HT-29 (cell line): ENCODE data around the gene MIPOL1. TPM values are rescaled to one million over a fixed set of nuclear protein-coding genes. Genes with fewer than 3 reads are reported as not detected.
"Not testable (repeated sequence)": the region's sequence is repeated elsewhere in the genome, so short reads cannot be mapped to it uniquely, and the experiment has no call there.

Experiments
- DNase-seq: peaks from one replicate; pipeline ENCODE4 v3.0.0-alpha.2; 2015; ENCODE audit warnings: low spot score
- total RNA-seq: library from RNA; depleted of rRNA; stranded (reverse); fragments of >200 nt; shearing (Covaris generic); gene quantifications from 2 replicates; pipeline ENCODE4 v1.2.3, GENCODE V29; 2014

The MIPOL1 gene
- total RNA-seq, 1 experiment from 2014 or later: 0.51 TPM

GRCh38 chr14:37397157-37397940 is 199.6 kb downstream of the MIPOL1 start:
- not testable (repeated sequence) for DNase-seq

GRCh38 chr14:37397941-37398215 is 200.1 kb downstream of the MIPOL1 start:
- no peak for DNase-seq

GRCh38 chr14:37399517-37399916 is 201.8 kb downstream of the MIPOL1 start:
- no peak for DNase-seq

- DNase-seq: no peak
Measured at GRCh38 chr14:37401093-37401492, 203.4 kb downstream of the MIPOL1 start.

GRCh38 chr14:37403626-37404025 is 205.9 kb downstream of the MIPOL1 start:
- no peak for DNase-seq

GRCh38 chr14:37406095-37406494 is 208.4 kb downstream of the MIPOL1 start:
- no peak for DNase-seq

GRCh38 chr14:37411079-37411735 is 213.5 kb downstream of the MIPOL1 start:
- no peak for DNase-seq

GRCh38 chr14:37413050-37413449 is 215.3 kb downstream of the MIPOL1 start:
- no peak for DNase-seq

GRCh38 chr14:37413504-37414003 is 215.8 kb downstream of the MIPOL1 start:
- DNase-seq: no peak

DNA sequence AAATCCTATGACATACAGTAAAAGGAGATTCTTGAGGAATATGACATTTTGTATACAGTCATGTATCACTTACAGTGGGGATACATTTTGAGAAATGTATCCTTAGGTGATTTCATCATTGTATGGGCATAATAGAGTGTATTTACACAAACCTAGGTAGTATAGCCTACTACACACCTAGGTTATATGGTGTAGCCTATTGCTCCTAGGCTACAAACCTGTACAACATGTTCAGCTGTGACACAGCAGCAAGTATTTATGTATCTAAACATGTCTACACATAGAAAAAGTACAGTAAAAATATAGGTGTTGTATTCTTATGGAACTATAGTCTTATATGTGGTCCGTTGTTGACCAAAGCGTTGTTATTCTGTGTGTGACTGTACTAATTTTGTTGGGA is 218.5 kb downstream of the MIPOL1 start:
- no peak for DNase-seq

DNA sequence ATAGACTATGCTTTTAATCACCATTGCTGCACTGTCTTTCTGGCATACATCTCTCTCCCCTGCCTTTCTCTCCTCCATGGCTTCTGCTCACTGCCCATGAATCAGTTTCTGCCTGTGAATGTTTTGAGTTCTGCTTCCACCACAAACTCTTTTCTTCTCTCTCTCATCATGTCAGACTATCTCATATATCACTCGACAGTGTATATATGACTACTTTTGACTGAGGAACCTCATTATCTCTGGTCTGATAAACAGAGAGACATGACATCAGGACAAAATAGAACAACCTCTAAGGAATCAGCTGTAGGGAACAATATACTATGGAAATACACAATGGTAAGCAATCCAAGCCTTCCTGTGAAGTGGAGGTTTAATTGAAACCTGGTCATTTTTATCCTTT is 219.4 kb downstream of the MIPOL1 start:
- DNase-seq: no peak

- DNase-seq: no peak
Measured at GRCh38 chr14:37417833-37418232, 220.1 kb downstream of the MIPOL1 start.

GRCh38 chr14:37420622-37421021 is 222.9 kb downstream of the MIPOL1 start:
- no peak for DNase-seq

DNA sequence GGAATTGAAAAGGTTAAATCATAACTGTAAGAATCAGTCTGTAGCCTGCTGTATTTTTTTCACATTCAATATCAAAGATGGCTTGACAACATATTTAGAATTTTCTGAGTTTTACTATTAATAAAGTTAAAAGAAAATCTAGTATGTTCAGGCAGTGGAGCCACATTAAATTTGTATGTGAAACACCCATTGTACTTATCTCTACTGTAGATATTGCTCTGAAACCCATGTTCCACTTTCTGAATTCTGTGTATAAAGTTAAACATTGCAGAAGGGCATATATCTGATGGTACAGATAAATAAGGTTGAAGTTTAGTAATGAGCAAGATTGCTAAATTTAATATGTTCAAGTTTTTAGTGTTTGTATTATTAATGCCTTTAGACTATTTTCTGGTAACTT is 224.6 kb downstream of the MIPOL1 start:
- DNase-seq: no peak

DNA sequence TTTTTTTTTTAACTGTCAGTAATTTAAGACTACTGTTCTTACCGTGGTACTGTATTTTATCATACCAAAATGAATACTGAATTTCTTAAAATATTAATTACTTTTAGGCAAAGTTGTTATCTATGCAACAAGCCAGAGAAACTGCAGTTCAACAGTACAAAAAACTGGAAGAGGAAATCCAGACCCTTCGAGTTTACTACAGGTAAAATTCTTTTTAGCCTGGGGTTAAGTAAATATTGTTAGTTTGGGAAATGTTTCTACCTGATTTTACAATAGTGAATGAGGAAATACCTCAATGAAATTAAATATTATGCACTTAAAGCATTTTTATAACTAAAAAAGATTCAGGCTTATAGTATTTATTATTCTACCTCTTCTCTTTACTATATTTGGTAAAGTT is 225.0 kb downstream of the MIPOL1 start:
- no peak for DNase-seq

DNA sequence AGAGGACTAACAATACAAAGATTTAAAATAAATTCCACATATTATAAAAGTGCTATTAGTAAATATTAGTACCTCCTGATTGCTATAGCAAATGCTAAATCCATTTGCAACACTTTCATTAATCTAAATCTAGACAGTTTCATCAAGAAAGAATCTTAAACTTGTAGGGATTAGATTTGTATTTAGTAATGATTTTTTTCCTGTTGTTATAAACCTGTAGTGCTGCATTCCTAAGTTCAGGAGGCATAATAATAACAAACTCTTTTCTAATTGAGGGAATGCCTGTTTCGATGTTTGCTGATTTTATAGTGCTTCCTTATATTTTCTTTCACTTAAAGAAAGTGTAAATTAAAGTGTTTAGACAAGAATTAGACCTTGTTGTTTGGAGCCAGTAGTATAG is 231.2 kb downstream of the MIPOL1 start:
- DNase-seq: peak; percentile 55

GRCh38 chr14:37429618-37430017 is 231.9 kb downstream of the MIPOL1 start:
- DNase-seq: no peak

- DNase-seq: no peak
Measured at GRCh38 chr14:37434867-37435266, 237.1 kb downstream of the MIPOL1 start.

DNA sequence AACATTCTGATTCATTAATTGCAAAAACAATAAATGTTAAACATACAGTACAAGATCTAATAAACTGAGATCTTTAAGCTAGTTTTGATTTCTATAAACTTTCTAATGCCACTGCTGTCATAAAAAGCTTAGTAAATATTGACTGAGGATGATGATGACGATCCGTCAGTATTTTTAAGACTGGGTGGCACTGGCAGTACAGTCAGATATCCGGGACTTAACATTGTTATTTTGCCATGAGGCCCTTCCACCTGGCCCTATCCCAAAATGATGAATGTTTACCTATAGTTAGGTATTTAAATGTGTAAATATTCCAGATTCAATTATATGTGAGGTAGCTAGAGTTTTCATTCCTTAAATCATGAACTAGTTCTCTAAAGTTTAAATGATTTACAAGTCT is 238.8 kb downstream of the MIPOL1 start:
- peak; percentile 74 for DNase-seq

GRCh38 chr14:37437490-37437889 is 239.8 kb downstream of the MIPOL1 start:
- no peak for DNase-seq

DNA sequence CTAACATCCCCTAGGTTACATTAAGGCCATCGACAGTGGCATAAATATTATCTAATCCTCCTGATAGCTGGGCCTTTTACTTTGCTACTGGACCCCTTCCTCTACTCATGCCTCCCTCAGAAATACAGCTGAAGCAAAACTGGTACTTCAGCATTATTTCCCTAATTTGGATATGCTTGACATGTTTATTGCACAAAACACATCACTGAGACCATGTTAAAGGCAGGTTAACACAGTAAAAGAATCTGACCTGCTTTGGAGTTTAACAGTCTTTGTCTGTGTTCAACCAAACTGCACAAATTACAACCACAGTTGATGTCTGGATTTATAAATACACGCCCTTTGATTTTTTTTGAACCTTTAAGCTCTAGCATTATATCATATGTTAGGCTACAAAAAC is 240.7 kb downstream of the MIPOL1 start:
- no peak for DNase-seq

DNA sequence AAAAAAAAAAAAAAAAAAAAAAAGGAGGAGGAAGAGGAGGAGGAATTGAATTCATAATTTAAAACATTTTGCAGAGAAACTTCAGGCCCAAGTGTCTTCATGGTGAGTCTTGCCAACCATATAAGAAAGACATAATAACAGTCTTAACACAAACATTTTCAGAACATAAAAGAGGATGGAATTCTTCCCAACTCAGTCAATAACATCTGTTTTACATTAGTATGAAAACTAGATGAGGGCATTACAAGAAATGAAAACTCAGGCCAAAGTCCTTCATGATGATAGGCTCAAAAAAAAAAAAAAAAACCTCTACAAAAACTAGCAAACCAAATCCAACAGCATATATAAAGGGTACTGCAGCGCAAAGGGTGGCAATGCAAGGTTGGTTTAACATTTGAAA is 245.7 kb downstream of the MIPOL1 start:
- DNase-seq: no peak

DNA sequence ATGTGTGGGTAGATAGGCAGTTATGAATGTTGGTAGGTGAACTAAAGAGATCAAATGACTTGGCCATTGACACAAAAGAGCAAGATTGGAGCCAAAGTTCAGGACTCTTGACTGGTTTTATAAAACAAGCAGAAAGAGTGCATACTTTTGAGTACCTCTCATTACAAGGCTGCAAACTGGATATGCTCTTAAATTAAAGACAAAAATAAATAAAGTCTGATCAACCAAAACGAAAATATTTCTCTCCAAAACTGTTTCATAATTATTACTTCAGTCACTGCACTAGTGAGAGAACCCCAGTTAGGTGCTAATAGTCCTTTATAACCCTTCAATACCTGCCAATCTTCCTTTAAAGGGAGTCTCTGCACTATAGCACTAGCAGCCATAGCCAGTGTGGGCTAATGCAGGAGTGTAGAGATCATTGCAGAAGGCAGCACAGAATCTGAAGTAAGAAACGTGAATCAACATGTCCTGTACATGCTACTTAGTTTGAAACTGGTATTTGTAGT is 250.2 kb downstream of the MIPOL1 start:
- DNase-seq: no peak
